Fibroblast of skin of abdomen (primary cell): ENCODE results near the gene NQO1.
A peak's percentile ranks its signal among the peaks of the same experiment; 100 is the strongest.
"Not testable (repeated sequence)": the region's sequence is repeated elsewhere in the genome, so short reads cannot be mapped to it uniquely, and the experiment has no call there.

ENCODE experiments used
- DNase-seq: peaks from one replicate; pipeline ENCODE4 v3.0.0-alpha.2; 2013

Gene NQO1

GRCh38 chr16:69741951-69742904 lies 15.9 kb upstream of the NQO1 start:
- DNase-seq: no peak

DNA sequence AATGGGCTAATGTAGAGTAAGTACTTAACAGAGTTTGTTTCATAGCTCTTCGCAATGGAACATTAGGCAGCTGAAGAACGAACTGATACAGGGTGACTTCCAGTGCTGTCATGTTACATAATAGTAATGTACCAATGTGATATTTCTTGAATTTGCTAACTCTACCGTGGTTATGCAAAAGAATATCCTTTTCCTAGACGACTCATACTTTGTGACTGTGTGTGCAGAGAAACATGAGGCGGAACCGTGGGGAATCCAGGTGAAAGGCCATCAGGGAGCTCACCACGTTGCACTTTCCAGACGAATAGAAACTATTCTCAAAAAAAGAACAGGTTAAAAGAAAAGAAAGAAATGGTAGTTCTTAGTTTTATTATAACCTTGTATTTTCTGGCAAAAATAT lies 15.2 kb upstream of the NQO1 start:
- DNase-seq: no peak

GRCh38 chr16:69732101-69732500 lies 5.7 kb upstream of the NQO1 start:
- no peak for DNase-seq

GRCh38 chr16:69731280-69731679 lies 4.9 kb upstream of the NQO1 start:
- not testable (repeated sequence) for DNase-seq

GRCh38 chr16:69729030-69729429 lies 2.7 kb upstream of the NQO1 start:
- not testable (repeated sequence) for DNase-seq

GRCh38 chr16:69727916-69728270 lies 1.5 kb upstream of the NQO1 start:
- DNase-seq: no peak

DNA sequence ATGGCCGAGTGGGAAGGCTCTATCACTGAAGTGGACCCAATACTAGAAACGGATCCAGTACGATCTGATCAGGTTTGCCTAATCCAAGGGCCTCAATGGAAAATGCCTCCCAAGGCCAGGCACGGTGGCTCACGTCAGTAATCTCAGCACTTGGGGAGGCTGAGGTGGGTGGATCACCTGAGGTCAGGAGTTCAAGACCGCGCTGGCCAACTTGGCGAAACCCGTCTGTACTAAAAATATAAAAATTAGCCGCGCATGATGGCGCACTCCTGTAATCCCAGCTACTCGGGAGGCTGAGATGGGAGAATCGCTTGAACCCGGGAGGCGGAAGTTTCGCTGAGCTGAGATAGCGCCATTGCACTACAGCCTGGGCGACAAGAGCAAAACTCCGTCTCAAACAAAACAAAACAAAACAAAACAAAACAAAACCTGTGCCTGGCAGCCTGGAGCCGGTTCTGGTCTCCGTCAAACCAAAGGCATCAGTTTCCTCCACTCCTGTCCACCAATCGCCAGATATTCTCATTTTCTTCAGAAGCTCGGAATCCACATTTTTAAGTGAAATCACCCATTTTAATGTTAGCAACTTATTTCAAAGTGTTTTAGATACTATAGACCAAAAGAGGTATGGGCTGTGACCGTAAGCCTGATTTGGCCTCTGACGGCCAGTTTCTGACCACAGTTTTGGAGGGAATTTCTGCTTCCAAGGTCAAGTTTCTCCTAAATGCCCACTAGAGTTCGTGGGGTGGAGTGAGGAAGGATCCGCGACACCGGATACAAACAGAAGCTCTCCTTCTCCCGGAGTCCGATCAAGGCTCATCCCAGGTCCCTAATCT lies 664 bp downstream of the NQO1 start:
- no peak for DNase-seq

GRCh38 chr16:69724981-69725479 lies 1.3 kb downstream of the NQO1 start:
- DNase-seq: peak; percentile 10

DNA sequence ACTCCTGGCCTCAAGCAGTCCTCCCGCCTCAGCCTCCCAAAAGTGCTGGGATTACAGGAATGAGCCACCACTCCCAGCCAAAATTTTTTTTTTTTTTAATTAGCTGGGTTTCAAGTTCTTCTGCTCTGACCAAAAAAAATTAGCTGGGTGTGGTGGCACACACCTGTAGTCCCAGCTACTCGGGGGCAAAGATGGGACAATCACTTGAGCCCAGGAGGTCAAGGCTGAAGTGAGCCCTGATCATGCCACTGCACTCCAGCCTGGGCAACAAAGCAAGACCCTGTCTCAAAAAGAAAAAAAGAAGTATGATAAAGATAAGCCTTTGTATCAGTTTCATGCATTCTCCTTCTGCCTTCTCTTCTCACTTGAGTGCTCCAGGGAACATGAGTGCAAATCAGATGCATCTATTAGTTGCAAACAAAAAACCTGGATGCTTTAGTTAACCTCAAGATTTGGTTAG lies 1.9 kb downstream of the NQO1 start:
- DNase-seq: no peak

DNA sequence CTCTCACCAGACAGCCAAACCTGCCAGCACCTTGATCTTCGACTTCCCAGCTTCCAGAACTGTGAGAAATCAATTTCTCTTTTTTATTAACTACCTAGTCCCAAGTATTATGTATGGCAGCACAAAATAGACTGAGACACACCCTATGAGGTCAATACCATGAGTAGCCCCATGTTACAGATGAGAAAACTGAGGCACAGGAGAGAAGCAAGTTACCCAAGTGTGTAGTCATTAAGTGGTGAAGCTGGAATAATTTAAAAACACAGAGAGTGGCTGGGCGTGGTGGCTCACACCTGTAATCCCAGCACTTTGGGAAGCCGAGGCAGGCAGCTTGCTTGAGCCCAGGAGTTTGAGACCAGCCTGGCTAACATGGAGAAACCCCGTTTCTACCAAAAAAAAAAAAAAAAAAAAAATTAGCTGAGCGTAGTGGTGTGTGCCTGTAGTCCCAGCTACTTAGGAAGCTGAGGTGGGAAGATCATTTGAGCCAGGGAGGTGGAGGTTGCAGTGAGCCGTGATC lies 4.9 kb downstream of the NQO1 start:
- DNase-seq: no peak

- DNase-seq: no peak
These were observed 5.4 kb downstream of the NQO1 start for GRCh38 chr16:69720822-69721430.

DNA sequence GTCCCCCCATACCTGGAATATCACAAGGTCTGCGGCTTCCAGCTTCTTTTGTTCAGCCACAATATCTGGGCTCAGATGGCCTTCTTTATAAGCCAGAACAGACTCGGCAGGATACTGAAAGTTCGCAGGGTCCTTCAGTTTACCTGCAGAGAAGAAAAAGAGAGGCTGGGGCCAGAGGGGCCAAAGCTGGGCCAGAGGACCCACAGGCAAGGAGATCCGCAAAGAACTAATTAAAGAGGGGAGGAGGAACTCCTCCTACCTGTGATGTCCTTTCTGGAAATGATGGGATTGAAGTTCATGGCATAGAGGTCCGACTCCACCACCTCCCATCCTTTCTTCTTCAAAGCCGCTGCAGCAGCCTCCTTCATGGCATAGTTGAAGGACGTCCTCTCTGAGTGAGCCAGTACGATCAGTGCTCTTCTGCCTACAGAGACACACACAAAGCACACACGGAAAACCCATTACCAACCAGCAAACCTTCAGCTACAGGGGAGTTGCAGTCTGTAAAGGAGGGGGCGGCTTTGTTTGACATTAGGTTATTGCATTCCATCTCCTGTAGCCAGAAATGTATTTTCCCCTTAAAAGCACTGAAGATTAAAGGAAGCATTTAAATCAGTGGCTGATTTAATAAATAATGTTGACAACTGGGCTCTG lies 8.1 kb downstream of the NQO1 start:
- no peak for DNase-seq

DNA sequence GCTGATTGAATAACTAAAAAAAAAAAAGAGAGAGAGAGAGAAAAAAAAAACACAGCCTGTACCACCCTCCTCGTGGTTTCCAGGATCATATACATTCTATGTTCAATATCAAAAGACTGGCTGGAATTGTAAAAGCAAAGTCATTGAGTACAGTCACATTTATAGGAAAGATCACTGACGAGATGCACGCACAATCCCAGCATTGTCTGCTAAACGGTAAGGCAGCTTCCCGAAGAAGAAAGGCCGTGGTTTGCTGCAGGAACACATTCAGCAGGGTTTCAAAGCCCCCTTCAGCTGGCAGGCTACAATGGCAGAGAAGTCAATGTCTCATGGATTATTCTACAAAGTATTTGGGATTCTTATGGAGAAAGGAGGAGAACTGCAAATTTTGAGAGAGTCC lies 9.3 kb downstream of the NQO1 start:
- DNase-seq: no peak

GRCh38 chr16:69712914-69713581 lies 13.3 kb downstream of the NQO1 start:
- DNase-seq: no peak

- DNase-seq: no peak
These were observed 14.1 kb downstream of the NQO1 start for GRCh38 chr16:69712277-69712676.

GRCh38 chr16:69711115-69711740 lies 15.1 kb downstream of the NQO1 start:
- DNase-seq: peak; percentile 20

- DNase-seq: peak; percentile 67
These were observed 16.8 kb downstream of the NQO1 start for GRCh38 chr16:69709456-69710084.

- no peak for DNase-seq
These were observed 18.3 kb downstream of the NQO1 start for GRCh38 chr16:69707920-69708683.

DNA sequence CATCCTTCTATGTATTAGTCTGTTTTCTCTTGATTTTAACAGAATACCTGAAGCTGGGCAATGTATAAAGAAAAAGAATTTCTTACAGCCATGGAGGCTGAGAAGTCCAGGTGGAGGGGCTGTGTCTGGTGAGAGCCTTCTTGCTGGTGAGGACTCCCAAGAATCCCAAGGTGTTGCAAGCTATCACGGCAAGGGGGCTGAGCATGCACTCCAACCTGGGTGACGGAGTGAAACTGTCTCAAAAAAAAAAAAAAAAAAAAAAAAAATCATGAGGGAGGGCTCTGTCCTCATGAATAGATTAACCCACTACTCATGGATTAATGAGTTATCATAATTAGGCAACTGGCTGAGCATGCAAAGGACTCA lies 19.4 kb downstream of the NQO1 start:
- DNase-seq: no peak
